Prostate gland (tissue), 2 donors: ENCODE results near the gene PLPP1.

Source experiments
- CTCF ChIP-seq, 4 experiments: fragments of 200-600 bp in 2 of 4; fragments of 450-650 bp in 2 of 4; sonication (generic) in 2 of 4; IDR thresholded peaks; 1 replicate in 3 of 4; 2 replicates in 1 of 4; pipeline ENCODE4 v1.5.1; 2016 to 2019; ENCODE audit warnings: antibody characterized with exemption in 4 of 4, mild to moderate bottlenecking in 2 of 4, moderate library complexity in 2 of 4
- POLR2A ChIP-seq: fragments of 450-650 bp; IDR thresholded peaks from one replicate; pipeline ENCODE4 v1.6.1; 2016; ENCODE audit warnings: antibody characterized with exemption, mild to moderate bottlenecking

DNA sequence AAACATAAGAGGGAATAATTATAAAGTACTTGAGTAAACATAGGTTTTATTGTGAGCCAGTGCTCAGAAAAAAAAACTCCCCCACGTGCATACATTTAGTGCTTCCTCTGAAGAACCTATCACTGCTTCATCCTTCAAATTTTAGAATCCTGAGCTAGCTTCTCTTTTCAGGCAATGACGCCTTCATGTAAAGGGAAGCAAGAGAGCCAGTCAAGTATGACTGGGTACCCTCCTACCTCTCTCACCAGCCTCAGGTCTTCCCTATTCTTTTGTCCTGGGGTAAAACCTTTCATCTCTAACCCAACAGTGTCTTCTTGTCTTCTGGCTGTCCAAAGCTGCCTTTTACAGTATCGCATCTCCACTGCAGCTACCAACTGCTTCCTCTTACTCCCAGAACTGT lies 32.0 kb downstream of the PLPP1 start:
- no peak for TF ChIP-seq POLR2A
- no peak for TF ChIP-seq CTCF (IDR thresholded peaks at IDR 0.05)
